CD4-positive, alpha-beta T cell treated with Interleukin-6 for 4 hours (primary cell): Measurements from ENCODE around the gene BNIP1.
A peak's percentile ranks its signal among the peaks of the same experiment; 100 is the strongest.
"Not testable (repeated sequence)": the region's sequence is repeated elsewhere in the genome, so short reads cannot be mapped to it uniquely, and the experiment has no call there.

Experiments used
- DNase-seq: peaks from one replicate; pipeline ENCODE4 v3.0.0-alpha.2; 2020; ENCODE audit warnings: mixed read lengths

Gene BNIP1, protein sequence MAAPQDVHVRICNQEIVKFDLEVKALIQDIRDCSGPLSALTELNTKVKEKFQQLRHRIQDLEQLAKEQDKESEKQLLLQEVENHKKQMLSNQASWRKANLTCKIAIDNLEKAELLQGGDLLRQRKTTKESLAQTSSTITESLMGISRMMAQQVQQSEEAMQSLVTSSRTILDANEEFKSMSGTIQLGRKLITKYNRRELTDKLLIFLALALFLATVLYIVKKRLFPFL

GRCh38 chr5:173144200-173145176, at the start of gene BNIP1:
BNIP1 (plus strand) TSS chr5:173144531; CDS start chr5:173144546, 15 bp downstream.
- peak; percentile 99 for DNase-seq

DNA sequence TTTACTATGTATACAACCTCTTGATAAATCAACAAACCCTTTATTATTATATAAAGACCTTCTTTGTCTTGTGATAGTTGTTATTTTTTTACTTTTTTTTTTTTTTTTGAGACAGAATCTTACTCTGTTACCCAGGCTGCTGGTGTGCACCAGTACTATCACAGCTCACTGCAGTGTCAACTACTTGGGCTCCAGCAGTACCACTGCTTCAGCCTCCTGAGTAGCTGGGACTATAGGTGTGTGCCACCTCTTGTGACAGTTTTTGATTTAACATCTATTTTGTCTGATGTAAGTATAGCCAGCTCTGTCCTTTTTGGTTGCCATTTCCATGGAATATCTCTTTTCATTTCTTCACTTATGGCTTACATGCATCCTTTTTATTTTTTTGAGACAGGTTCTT, 45.5 kb upstream of the BNIP1 start:
- DNase-seq: no peak

- no peak for DNase-seq
These were observed 44.9 kb upstream of the BNIP1 start for GRCh38 chr5:173099461-173099860.

DNA sequence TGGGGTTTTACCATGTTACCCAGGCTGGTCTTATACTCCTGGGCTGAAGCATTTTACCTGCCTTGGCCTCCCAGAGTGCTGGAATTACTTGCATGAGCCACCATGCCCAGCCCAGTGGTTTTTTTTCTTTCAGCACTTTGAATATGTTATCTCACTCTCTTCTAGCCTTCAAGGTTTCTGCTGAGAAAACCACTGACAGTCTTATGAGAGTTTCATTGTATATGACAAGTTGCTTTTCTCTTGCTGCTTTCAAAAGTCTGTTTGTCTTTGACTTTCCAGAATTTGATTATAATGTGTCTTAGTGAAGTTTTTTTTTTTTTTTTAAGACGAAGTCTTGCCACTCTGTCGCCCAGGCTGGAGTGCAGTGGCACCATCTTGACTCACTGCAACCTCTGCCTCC, 43.1 kb upstream of the BNIP1 start:
- DNase-seq: no peak

GRCh38 chr5:173103411-173103810, 40.9 kb upstream of the BNIP1 start:
- no peak for DNase-seq

DNA sequence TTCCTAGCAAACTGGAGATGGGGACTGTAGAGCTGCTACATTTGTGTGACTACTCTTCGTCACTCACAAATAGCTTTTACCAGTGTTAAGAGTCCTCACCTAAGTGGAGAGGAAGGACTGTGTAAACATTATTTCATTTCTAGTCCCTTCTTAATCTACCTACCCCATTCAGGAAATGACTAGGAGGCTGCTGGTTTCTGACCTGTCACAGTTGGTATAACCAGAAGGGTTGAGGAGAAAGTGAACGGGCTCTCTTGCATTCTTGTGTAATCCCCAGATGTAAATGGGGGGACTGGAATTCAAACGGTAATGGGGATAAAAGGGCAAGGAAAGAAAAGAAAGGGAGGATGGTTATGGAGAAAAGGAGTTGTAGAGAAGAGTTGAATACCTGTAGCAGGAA, 35.4 kb upstream of the BNIP1 start:
- DNase-seq: no peak

- no peak for DNase-seq
These were observed 29.8 kb upstream of the BNIP1 start for GRCh38 chr5:173114536-173114935.

DNA sequence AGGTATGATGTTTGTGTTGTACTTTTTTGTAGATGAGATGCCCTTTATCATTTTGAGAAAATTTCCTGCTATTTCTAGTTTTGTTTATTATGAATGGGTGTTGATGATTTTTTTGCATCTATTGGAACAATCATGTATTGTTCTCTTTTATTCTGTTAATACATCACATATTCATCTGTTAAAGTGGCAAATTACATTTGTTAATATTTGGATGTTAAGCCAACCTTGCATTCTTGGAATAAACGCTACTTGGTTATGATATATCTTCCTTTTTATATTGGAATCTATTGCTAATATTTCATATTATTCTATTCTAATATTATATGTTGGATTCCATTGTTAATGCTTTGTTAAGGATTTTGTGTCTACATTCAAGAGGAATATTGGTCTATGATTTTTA, 24.6 kb upstream of the BNIP1 start:
- DNase-seq: no peak

GRCh38 chr5:173123416-173123815, 20.9 kb upstream of the BNIP1 start:
- no peak for DNase-seq

- DNase-seq: not testable (repeated sequence)
These were observed 12.2 kb upstream of the BNIP1 start for GRCh38 chr5:173132166-173132565.

- DNase-seq: no peak
These were observed 5.6 kb upstream of the BNIP1 start for GRCh38 chr5:173138707-173139106.

GRCh38 chr5:173139631-173140030, 4.7 kb upstream of the BNIP1 start:
- no peak for DNase-seq

DNA sequence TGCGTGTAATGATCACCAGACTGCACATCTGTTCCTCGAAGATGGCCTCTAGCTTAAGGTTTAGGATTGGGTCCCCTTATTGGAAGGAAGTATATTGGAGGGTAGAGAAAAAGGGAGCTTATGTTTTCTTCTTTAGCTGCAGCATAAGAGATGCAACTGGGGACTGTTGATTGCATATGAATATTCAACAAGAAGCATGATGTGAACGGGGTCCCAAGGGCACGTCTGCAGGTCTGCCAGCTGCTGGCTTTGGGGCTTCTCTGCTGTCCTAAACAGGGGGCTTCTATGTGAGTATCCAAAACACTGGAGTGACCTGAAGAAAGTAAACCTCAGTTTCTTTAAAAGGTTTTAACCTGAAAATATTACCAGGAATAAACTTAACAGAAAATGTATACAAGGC, 3.6 kb upstream of the BNIP1 start:
- no peak for DNase-seq

GRCh38 chr5:173143567-173143966, 764 bp upstream of the BNIP1 start:
- no peak for DNase-seq

DNA sequence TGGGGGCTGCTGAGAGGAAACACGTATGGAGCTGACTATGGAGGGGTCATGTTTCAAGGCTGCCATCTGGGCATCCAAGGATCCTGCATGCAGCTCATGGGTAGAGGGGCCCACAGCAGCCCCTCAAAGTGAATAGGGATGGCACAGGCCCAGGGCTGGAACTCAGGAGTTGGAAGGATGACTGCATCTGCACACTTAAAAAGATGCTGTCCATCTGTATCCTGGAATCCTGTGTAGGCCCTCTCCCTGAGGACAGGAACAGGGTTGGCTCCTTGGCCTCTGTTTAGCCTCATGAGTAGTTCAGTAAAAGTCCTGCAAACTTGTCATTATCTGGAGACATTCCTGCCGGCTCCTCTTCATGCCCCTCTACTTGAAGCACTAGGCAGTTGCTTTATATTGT, 4.0 kb downstream of the BNIP1 start:
- no peak for DNase-seq

DNA sequence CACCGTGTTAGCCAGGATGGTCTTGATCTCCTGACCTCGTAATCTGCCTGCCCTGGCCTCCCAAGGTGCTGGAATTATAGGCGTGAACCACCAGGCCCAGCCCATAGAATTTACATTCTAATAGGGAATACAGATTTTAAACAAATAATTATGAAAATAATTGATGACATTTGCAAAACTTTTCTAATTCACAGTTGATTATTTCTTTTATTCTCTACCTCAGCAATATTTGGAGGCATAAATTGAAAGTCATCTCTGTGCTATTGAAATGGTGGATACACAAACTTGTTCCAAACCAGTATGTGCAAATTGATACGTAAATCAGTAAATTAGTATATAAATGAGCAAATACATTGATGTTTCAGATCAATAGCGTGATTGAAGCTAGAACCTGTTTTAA, 8.2 kb downstream of the BNIP1 start:
- no peak for DNase-seq

GRCh38 chr5:173153842-173154241, 9.5 kb downstream of the BNIP1 start:
- no peak for DNase-seq

DNA sequence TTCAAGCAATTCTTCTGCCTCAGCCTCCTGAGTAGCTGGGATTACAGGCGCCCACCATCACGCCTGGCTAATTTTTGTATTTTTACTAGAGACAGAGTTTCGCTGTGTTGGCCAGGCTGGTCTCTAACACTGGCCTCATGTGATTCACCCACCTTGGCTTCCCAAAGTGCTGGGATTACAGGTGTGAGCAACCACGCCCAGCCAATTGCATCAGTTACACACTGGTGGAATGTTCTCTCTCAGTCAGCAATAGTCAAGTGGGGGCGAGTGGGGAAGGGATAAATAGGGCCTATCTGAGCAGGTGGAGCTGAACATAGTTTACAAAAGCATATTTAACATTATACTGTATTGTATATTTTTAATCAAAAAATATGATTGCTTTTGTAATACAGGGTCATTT, 10.3 kb downstream of the BNIP1 start:
- not testable (repeated sequence) for DNase-seq

GRCh38 chr5:173155912-173156311, 11.6 kb downstream of the BNIP1 start:
- DNase-seq: no peak

DNA sequence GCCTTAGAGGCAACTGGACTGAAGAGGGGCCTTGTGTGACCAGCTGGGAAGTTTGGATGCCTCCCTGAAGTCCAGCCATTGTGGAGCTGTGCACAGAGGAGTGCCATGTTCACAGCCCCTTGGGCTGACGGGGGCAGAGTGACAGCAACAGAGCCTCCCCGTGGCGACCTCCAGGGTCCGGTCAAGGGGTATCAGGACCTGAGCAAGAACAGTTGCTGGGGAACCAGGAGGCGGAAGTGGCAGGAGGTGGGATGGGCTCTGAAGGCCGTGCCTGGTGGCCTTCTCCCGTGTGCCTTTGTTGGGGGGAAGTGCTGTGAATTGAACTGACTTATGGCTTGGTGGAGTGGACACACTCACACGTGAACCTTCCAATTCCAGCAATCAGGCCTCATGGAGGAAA, 14.0 kb downstream of the BNIP1 start:
- no peak for DNase-seq

- DNase-seq: no peak
These were observed 14.9 kb downstream of the BNIP1 start for GRCh38 chr5:173159256-173159655.

GRCh38 chr5:173161148-173161547, 16.8 kb downstream of the BNIP1 start:
- no peak for DNase-seq

DNA sequence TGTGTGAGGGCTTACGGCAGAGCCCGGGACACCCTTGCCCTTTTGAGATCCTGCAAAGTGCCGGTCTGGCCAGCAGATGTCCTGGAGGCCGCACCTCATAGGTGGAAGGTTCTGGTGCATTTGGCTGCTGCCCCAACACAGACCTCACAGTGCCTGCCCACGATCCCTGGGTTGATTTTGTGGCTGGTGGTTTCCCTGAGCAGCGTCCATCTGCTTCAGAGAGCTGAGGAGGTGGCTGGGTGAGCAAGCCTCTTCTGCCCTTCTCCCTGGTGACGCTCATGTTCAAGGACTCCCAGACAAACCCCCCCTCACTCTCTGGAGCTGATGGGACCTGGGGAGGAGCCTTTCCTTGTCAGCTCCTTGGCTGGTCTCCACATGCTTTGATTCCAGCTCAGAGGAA, 18.9 kb downstream of the BNIP1 start:
- DNase-seq: no peak
